ENCODE measurements around the gene SOCS2.
"Not testable (repeated sequence)": the region's sequence is repeated elsewhere in the genome, so short reads cannot be mapped to it uniquely, and the experiment has no call there.

Gene SOCS2, protein sequence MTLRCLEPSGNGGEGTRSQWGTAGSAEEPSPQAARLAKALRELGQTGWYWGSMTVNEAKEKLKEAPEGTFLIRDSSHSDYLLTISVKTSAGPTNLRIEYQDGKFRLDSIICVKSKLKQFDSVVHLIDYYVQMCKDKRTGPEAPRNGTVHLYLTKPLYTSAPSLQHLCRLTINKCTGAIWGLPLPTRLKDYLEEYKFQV
- total RNA-seq, result 9.8 to 28.3 (median 21.1) reads per million in 4 experiments

GRCh38 chr12:93571925-93572711 lies at the start of gene SOCS2:
TSS of gene SOCS2 (plus strand) at chr12:93572675. CDS start at chr12:93572898, 223 bp downstream.
- DNase-seq, result no peak

DNA sequence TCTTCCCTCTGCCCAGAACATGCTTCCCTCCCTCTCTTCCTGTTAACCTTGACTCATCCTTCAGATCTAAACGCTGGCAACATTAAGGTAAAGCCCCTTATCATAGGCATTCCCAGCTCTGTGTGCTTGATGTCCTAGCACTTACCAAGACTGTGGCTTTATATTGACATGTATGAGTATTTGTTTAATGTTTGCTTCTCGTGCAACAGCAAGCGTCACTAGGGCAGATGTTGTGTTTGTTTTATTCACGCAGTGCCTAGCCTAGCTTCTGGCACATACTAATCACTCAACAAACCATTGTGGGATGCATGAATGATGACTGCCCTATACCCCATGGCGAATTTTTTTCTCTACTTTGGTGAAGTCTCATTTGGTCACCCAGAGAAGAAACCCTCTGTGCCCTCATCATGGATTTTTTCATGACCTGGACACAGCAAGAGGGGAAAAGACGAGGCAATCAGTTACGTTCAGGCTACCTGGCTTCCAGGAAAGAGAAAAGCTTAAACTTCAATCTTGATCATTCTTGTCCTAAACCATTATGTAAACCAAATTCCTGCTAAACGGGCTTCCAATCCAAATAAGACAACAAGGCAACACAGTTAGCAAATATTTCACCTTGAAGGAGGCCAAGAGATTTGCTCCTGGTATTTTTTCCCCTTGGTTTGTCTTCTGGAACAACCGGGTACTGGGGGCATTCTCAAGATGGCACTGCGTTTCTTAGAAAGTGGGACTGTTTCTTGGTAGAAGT lies 47.9 kb upstream of the SOCS2 start:
- DNase-seq, result no peak

DNA sequence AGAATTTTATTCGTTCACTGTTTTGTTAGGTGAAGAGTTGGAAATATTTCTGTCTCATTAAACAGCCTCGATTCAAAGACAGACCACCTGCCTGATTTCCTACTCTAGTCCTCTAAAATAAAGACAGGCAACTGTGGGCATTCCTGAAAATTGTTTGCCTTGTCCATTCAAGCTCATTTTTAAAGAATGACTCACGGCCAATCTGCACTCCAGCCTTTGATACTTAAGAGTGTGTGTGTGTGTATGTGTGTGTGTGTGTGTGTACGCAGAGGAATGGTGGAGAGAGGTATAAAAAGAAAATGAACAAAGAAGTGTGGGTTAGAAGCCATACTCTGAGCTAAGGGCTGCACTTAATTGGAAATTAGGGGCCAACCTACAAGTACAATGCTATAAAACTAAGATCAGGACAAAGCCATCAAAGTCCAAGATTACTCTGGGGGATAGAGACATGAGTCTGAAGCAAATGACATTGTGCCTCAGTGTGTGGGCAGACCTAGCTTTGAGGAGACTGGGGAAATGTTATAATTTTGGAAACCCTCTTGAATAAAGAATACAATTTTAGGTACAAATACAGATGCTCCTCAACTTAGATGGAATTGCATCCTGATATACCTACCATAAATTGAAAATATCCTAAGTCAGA lies 45.6 kb upstream of the SOCS2 start:
- no peak for DNase-seq

DNA sequence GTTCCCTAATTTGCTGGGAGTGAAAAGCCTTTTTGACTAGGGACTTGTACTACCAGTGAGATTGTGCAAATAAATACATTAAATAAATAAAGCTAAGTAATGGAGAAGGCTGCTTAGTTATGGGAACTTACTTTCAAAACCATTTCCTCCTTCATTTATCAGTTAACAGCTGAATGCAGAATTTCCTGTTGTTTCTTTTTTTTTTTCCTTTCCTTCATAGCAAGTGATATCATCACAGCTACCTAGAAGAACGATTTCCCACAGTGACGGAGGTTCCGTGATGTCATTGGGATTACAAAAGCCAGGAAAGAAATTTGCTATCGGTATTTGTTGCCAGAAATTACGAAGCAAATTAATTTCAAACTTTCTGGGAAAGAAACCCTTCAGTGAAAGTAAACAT lies 42.1 kb upstream of the SOCS2 start:
- DNase-seq, result no peak

- DNase-seq, result no peak
Measured at GRCh38 chr12:93533310-93533709, 39.2 kb upstream of the SOCS2 start.

- DNase-seq, result no peak
Measured at GRCh38 chr12:93536111-93536765, 36.2 kb upstream of the SOCS2 start.

DNA sequence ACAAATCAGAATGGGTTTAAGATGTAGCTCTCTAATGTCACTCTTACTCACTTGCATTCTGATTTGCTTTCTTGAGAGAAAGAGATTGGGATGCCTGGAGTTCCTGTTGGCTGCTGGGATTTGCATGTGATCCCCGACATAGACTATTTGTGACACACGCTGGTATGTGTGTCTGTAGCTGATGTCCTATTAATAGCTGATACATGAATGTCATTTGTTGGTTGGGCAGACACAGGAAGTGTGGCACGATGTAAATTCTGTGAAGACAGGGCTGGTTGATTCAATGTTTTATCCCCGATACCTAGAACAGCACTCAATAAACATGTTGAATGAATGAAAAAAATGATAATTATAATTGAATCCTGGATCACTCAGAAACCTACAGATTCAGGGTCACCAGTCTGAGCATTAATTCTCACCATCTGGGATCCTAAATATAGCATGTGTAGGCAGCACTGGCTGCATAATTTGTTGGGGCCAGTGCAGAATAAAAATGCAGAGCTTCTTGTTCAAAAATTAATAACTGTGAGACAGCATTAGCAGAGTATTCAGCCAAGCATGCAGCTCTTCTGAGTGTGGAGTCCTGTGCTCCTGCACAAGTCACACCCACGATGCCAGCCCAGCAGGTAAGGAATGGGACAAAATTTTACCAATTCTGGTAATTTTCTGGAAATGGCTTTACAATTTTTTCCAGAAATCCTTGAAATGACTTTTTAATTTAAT lies 35.5 kb upstream of the SOCS2 start:
- DNase-seq, result no peak

DNA sequence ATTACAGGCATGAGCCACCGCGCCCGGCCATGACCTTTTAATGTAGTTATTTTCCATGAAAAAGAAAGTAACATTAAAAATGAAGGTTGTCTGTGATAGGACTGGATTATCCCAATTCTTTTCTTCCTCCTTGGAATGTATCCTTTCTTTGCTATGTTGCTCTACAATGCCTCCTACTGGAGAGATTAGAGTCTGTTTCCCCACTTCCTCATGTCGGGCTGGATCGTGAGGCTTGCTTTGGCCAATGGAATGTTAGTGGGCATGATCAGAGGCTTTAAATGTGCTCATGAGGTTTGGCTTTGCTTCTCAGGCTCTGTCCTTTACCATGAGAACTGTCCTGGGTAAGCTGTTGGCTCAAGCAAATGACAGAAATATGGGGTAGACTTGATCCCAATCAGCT lies 34.7 kb upstream of the SOCS2 start:
- DNase-seq, result no peak

DNA sequence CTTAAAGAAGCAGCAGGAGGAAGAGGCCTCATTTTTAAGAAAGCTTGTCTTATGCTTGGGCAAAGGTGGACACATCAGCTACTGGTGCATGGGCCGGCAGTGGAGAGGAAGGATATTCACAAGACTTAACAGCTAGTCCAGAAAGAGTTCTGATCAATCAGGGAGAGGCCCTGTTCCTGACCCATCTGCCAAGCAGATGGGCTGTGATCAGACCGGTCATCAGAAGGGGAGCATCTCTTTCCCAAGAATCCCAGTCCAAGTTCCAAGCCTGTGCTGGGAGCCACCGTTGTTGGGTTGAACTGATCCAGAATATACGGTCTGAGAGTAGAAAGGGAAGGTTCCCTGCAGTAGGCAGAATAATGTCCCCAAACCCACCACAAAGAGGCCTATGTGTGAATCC lies 32.7 kb upstream of the SOCS2 start:
- no peak for DNase-seq

DNA sequence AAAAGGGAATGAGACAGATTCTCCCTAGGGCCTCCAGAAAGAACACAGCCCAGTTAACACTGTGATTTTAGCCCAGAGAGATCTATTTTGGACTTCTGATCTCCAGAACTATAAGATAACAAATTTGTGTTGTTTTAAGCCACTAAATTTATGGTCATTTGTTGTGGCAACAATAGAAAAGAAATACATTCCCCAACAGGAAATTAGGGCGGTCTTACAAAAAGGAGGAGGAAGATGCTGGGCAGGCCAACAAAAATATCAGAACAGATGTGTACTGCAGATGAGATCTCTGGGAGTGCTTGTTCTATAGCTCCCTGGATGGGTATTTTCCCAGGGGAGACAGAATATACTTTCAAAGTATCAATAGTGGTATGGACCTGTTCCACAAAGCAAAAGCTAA lies 32.0 kb upstream of the SOCS2 start:
- no peak for DNase-seq

DNA sequence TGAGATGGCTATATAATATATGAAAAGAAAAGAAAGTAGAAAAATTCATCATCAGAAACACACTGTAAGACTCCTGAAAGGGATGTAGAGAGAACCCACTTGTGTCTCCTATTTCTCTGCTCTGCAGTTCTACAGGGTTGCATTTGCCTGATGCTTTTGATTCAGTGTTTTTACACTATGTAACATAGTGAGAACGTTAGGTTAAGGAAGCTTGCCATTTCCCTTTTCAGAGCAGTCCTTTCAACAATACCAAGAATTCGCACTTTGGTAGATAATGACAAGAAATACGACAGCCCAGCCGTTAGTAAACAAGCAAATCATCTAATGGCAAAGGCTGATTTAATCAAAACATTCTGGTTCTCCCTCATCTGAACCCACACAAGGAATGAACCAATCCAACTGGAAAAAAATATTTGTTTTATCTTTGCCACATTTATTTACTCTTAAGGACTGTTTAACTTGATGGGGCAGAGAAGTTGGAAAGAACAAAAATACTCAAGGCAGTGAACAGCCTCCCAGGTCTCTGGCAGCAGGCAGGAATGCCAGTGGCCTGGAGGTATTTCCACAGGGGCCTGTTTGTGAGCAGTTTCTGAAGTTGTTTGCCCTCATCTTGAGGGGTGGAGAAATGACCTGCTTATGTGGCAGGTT lies 30.8 kb upstream of the SOCS2 start:
- DNase-seq, result no peak

- DNase-seq, result no peak
Measured at GRCh38 chr12:93547778-93548177, 24.7 kb upstream of the SOCS2 start.

DNA sequence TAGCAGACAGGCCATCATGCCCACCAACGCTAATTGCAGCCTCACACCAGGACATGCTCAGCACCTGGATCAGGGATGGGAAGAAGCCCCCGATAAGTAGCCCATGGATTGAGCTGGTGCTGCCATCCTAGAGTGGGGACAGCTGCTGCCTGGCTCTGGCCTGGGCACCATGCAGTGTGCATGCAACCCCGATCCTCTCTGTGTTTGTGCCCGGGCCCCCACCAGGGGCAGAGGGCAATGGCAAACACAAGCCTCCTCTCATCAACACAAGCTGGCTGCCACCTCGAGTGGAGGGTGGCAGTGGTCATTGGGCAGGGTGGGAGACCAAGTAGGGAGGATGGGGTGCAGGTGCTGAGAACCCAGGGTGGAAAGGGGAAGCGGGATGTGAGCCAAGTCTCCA lies 23.3 kb upstream of the SOCS2 start:
- DNase-seq, result no peak

DNA sequence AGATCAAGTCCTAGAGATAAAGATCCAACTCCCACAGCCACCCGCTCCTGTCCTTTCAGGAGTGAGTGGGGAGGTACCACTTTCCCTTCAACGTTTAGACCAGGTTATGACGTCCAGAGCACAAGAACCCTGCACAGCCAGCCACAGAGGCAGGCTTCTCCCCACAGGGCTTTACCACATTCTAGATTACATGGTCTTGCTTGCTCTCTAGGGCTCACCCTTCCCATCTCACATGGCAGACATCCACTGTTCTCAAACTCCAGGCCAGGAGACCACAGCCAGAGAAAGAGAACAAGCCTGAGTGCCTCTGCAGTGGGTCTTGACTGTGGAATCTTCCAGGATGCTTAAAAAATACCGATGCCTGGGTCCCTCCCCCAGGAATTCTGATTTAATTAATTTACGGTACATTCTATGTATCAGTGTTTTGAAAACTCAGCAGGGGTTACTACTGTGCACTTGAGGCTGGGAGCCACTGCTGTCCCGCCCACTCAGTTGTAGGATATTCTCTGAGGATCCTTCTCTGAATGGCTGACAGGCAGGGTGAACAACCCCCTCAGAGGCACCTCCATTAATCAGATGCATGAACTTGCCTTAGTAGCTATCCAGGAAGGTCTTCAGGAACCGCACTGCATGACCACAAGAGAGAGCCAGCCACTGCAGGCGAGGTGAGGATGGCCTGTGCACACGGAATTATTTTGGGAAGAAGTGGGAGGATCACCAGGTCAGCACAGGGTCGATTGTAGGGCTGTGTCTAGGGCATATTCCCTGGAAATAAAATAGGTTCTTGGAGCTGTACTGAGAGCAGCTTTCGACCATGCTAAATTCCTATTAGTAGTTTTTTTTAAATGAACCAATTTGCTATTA lies 21.5 kb upstream of the SOCS2 start:
- no peak for DNase-seq

DNA sequence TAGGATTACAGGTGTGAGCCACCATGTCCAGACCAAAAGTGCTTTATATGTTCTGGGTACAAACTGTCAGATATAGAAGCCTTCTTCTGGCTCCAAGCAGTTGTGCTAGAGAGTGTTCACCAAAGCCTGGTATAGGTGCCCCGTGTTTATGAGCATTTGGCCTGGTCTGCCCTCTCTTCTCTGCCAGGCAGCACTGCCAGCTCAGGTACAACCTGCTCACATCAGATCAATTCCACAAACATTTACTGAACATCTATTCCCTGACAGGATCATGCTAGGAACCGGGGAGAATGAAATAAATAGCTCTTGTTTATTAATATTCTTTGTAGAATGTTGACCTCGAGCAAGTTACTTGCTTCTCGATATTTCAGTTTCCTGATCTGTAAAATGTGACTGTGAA lies 20.0 kb upstream of the SOCS2 start:
- no peak for DNase-seq

DNA sequence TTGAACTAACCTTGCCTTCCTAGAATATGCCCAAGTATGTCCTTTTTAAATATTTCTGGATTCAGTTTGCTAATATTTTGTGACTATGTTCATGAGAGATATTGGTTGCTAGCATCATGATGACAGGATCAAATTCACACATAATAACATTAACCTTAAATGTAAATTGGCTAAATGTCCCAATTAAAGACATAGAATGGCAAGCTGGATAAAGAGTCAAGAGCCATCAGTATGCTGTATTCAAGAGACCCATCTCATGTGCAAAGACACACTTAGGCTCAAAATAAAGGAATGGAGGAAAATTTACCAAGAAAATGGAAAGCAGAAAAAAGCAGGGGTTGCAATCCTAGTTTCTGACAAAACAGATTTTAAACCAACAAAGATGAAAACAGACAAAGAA lies 14.6 kb upstream of the SOCS2 start:
- DNase-seq, result not testable (repeated sequence)

GRCh38 chr12:93558685-93559084 lies 13.8 kb upstream of the SOCS2 start:
- not testable (repeated sequence) for DNase-seq

- DNase-seq, result no peak
Measured at GRCh38 chr12:93563807-93564538, 8.5 kb upstream of the SOCS2 start.

DNA sequence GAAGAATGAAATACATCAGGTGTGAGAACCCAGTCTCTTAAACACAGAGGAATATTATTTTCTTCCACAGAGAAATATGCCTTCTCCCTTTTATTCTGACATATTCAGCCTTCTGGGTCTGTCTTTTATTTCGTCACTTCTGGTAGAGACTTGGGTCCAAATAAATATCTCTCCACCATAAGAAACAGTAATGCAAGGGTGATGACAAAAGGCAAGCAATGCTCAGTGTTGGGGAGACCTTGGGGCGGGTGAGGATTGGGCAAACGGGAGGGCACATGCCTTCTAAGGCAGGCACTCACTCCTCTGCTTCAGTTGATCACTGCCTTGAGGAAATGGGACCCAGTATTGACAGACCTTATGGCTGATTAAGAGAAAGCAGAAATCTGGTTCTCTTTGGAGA lies 6.7 kb upstream of the SOCS2 start:
- DNase-seq, result no peak

DNA sequence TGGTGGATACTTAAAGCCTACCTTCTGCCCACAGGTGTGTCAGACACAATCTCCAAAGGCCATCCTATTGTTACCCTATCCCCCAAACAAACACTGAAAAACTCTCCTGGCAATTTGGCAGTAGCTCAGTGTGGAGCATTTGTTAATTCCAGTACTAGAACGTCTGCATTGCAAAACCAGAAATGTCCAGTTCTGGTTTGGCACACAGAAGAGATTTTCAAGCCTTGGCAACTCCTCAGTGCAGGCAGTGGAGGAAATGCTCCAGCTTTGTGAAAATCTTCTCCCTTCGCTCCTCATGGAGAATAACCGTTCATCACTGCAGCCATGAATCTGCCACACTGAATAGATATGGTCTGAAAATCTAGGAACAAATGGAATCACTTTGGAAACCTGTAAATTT lies 5.3 kb upstream of the SOCS2 start:
- no peak for DNase-seq
